ENCODE measurements around the gene STAM2.
"Not testable (repeated sequence)": the region's sequence is repeated elsewhere in the genome, so short reads cannot be mapped to it uniquely, and the experiment has no call there.

DNA sequence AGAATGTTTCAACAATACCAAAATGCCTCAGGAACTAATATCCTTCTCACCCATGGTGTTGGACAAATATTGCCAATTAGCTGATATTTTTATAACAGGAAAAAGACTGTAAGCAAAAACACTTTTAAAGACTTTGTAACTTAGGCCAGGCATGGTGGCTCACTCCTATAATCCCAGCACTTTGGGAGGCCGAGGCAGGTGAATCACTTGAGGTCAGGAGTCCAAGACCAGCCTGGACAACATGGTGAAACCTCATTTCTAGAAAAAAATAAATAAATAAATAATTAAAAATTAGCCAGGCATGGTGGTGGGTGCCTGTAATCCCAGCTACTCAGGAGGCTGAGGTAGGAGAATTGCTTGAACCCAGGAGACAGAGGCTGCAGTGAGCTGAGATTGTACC lies 8.1 kb downstream of the STAM2 start:
- TF ChIP-seq, protein P1, sequence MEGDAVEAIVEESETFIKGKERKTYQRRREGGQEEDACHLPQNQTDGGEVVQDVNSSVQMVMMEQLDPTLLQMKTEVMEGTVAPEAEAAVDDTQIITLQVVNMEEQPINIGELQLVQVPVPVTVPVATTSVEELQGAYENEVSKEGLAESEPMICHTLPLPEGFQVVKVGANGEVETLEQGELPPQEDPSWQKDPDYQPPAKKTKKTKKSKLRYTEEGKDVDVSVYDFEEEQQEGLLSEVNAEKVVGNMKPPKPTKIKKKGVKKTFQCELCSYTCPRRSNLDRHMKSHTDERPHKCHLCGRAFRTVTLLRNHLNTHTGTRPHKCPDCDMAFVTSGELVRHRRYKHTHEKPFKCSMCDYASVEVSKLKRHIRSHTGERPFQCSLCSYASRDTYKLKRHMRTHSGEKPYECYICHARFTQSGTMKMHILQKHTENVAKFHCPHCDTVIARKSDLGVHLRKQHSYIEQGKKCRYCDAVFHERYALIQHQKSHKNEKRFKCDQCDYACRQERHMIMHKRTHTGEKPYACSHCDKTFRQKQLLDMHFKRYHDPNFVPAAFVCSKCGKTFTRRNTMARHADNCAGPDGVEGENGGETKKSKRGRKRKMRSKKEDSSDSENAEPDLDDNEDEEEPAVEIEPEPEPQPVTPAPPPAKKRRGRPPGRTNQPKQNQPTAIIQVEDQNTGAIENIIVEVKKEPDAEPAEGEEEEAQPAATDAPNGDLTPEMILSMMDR (IDR thresholded peaks at IDR 0.05), result not testable (repeated sequence)
- TF ChIP-seq POLR2A (IDR thresholded peaks at IDR 0.05), result not testable (repeated sequence)
